RWPE2 (cell line): ENCODE results near the gene CCDC51.

Experiments
- ATAC-seq: fragments of 200-7000 bp; cut with Tn5 transposase; 3 replicates; pipeline ENCODE4 v1.9.1; 2021; ENCODE audit warnings: low read depth
- DNase-seq: peaks from one replicate; pipeline ENCODE4 v3.0.0-alpha.2; 2020; ENCODE audit warnings: low spot score
- H3K27ac ChIP-seq: fragments of 450-650 bp; 2 replicates; pipeline ENCODE4 v1.5.1; 2017; ENCODE audit warnings: mild to moderate bottlenecking; ENCODE audit not compliant: poor library complexity, severe bottlenecking
- H3K27me3 ChIP-seq: fragments of 250-450 bp; sonication (Bioruptor Pico); 2 replicates; pipeline ENCODE4 v1.5.1; 2021; ENCODE audit warnings: mild to moderate bottlenecking, moderate library complexity; ENCODE audit not compliant: insufficient read depth, poor library complexity, severe bottlenecking
- H3K36me3 ChIP-seq: fragments of 250-450 bp; sonication (Bioruptor Pico); 2 replicates; pipeline ENCODE4 v1.5.1; 2020; ENCODE audit warnings: low read depth, mild to moderate bottlenecking, moderate library complexity
- H3K4me1 ChIP-seq: fragments of 250-450 bp; sonication (Bioruptor Pico); 2 replicates; pipeline ENCODE4 v1.5.1; 2021; ENCODE audit warnings: mild to moderate bottlenecking, moderate library complexity; ENCODE audit not compliant: insufficient read depth, poor library complexity, severe bottlenecking
- H3K4me3 ChIP-seq: fragments of 250-450 bp; sonication (Bioruptor Pico); 2 replicates; pipeline ENCODE4 v1.5.1; 2021; ENCODE audit warnings: mild to moderate bottlenecking, moderate library complexity; ENCODE audit not compliant: severe bottlenecking
- H3K9me3 ChIP-seq: fragments of 250-450 bp; sonication (Bioruptor Pico); 2 replicates; pipeline ENCODE4 v1.5.1; 2021; ENCODE audit warnings: mild to moderate bottlenecking, moderate library complexity; ENCODE audit not compliant: severe bottlenecking
- TF ChIP-seq, protein P1 (sequence below): fragments of 450-650 bp; IDR thresholded peaks from one replicate; pipeline ENCODE4 v1.5.1; 2017; ENCODE audit warnings: mild to moderate bottlenecking, moderate library complexity; ENCODE audit not compliant: poor library complexity, severe bottlenecking

CCDC51 gene

DNA sequence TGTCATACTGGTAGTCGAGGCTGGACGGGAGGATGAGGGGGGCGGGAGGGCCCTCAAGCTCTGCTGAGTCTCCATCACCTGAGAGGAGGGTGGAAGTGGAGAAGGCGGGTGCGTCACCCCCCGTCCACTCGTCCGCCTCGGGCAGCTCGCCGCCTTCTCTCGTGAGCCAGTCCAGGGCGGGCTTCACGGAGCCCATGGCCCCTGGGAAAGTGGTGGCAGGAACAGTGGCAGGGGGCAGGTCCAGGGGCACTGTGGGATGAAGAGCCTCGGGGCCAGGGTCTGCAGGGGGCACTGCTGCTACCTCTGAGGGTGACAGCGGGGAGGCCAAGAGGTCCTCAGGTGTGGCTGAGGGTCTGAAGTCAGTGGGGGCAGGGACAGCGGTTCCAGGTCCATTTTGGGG is 20.3 kb downstream of the CCDC51 start:
- Histone ChIP-seq H3K4me1 (no peaks in the 10 kb centered on the region), H3K27me3 (no peaks in the 10 kb centered on the region), H3K9me3 (no peaks in the 10 kb centered on the region), H3K36me3 (peaks cover 93% of the 10 kb centered on the region), H3K4me3 (no peak overlapping the region), H3K27ac (no peak overlapping the region)
- TF ChIP-seq, protein P1, sequence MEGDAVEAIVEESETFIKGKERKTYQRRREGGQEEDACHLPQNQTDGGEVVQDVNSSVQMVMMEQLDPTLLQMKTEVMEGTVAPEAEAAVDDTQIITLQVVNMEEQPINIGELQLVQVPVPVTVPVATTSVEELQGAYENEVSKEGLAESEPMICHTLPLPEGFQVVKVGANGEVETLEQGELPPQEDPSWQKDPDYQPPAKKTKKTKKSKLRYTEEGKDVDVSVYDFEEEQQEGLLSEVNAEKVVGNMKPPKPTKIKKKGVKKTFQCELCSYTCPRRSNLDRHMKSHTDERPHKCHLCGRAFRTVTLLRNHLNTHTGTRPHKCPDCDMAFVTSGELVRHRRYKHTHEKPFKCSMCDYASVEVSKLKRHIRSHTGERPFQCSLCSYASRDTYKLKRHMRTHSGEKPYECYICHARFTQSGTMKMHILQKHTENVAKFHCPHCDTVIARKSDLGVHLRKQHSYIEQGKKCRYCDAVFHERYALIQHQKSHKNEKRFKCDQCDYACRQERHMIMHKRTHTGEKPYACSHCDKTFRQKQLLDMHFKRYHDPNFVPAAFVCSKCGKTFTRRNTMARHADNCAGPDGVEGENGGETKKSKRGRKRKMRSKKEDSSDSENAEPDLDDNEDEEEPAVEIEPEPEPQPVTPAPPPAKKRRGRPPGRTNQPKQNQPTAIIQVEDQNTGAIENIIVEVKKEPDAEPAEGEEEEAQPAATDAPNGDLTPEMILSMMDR: no peak
- ATAC-seq (no peak), DNase-seq (no peak)

DNA sequence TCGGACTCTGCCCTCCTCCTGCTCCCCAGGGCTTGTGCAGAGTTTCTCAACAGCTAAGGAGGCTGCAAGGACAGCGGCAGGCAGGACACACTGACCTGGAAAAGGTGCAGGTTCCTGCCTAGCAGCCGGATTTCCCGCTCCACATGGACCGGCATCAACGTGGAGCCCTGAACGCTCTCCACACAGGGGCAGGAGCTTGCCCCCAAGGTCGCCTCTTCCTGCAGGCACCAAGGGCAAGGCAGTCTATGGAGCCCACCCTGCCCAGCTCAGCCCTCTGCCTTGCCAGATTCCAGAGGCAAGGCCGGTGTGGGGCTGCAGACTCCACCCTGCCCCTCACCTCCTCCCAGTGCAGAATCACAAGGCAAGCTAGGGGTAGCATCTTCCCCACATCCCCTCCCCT is 20.8 kb downstream of the CCDC51 start:
- H3K36me3 ChIP-seq: peaks cover 93% of the 10 kb centered on the region

DNA sequence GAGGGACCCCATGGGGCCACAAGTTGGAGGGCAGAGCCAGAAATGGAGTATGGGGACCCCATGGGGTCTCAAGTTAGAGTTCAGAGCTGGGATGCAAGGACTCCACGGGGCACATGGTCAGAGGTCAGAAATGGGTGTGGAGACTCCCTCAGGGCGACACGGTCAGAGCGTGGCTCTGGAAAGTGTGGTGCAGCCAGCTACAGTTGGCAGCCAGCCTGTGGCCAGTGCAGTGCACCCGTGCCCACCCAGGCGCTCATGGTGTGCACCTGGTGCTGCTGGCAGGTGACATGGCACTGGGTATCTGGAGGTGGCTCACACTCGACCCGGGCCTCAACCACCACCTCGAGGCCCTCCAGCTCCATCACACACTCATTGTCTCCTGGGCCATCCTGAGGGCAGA is 21.3 kb downstream of the CCDC51 start:
- DNase-seq: no peak
- no peak for ATAC-seq
- H3K27ac ChIP-seq: no peak overlapping the region
- no peak overlapping the region for H3K4me3 ChIP-seq
- no peaks in the 10 kb centered on the region for H3K9me3 ChIP-seq
- TF ChIP-seq, protein P1: no peak
- H3K36me3 ChIP-seq: peaks cover 93% of the 10 kb centered on the region
- no peaks in the 10 kb centered on the region for H3K4me1 ChIP-seq
- H3K27me3 ChIP-seq: no peaks in the 10 kb centered on the region

More for the DNA sequence above, 20.8 kb downstream of the CCDC51 start:
- ATAC-seq (no peak), DNase-seq (no peak)
- TF ChIP-seq, protein P1: no peak
- Histone ChIP-seq H3K27ac (no peak overlapping the region), H3K9me3 (no peaks in the 10 kb centered on the region), H3K27me3 (no peaks in the 10 kb centered on the region), H3K4me3 (no peak overlapping the region), H3K4me1 (no peaks in the 10 kb centered on the region)

DNA sequence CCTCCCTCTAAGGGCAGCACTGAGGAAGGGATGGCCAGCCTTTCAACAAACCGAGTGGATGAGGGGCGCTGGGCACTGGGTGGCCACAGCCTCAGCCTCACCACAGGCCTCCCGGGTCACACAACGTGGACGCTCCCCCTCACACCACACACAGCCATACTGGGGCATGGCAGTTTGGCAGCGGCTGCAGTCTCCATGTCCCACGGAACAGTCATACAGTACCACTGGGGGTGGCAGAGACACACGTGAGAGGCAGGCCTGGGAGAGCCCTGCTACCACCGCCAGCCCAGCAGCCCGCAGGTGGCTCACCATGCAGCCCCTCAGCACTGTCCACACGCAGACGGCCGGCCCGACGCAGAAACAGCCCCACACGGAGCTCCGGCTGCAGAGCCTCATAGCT is 21.8 kb downstream of the CCDC51 start:
- Histone ChIP-seq H3K27me3 (no peaks in the 10 kb centered on the region), H3K4me1 (no peaks in the 10 kb centered on the region), H3K27ac (no peak overlapping the region), H3K36me3 (peaks cover 93% of the 10 kb centered on the region), H3K9me3 (no peaks in the 10 kb centered on the region), H3K4me3 (no peak overlapping the region)
- no peak for ATAC-seq
- DNase-seq: no peak
- TF ChIP-seq, protein P1: no peak

DNA sequence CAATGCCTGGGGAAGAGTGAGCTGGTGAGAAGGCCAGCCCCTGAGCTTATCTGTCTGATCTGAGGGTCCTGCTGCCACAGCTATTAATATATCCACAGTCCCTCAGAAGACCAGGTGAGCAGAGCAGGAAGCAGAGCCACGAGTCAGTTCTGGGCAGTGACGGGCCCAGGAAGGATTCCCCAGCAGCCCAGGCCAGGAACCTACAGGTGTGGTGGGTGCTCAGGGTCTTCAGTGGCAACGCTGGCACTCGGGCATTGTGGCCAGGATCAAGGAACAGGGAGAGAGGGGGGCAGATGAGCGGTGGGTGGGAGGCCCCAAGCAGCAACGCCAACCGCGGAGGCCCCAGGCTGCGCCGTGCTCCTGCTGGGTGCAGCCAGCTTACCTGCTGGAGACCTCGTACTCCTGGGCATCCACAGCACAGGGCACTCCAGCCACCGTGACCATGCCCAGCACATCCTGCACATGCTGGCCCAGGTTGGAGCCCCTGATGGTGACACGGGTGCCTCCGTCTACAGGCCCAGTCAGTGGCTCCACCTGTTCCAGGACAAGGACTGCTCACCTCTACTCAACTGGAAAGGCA is 22.3 kb downstream of the CCDC51 start:
- TF ChIP-seq, protein P1: no peak
- Histone ChIP-seq H3K27me3 (no peaks in the 10 kb centered on the region), H3K4me3 (no peak overlapping the region), H3K27ac (no peak overlapping the region), H3K4me1 (no peaks in the 10 kb centered on the region), H3K9me3 (no peaks in the 10 kb centered on the region), H3K36me3 (peaks cover 93% of the 10 kb centered on the region)
- ATAC-seq (no peak), DNase-seq (no peak)
